ENCODE measurements around the gene GUCY1A2.

GRCh38 chr11:106854429-106854828 lies 163.8 kb downstream of the GUCY1A2 start:
- TF ChIP-seq, protein P1, sequence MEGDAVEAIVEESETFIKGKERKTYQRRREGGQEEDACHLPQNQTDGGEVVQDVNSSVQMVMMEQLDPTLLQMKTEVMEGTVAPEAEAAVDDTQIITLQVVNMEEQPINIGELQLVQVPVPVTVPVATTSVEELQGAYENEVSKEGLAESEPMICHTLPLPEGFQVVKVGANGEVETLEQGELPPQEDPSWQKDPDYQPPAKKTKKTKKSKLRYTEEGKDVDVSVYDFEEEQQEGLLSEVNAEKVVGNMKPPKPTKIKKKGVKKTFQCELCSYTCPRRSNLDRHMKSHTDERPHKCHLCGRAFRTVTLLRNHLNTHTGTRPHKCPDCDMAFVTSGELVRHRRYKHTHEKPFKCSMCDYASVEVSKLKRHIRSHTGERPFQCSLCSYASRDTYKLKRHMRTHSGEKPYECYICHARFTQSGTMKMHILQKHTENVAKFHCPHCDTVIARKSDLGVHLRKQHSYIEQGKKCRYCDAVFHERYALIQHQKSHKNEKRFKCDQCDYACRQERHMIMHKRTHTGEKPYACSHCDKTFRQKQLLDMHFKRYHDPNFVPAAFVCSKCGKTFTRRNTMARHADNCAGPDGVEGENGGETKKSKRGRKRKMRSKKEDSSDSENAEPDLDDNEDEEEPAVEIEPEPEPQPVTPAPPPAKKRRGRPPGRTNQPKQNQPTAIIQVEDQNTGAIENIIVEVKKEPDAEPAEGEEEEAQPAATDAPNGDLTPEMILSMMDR (IDR thresholded peaks at IDR 0.05) = no peak
- no peak for TF ChIP-seq ZFX (IDR thresholded peaks at IDR 0.05; ENCODE audit: borderline replicate concordance)

All from 22Rv1 (cell line).